DND-41 (cell line): ENCODE results near the gene CCDC178.

Experiments
- ATAC-seq: fragments of 200-7000 bp; cut with Tn5 transposase; 3 replicates; pipeline ENCODE4 v1.9.1; 2021; ENCODE audit warnings: low read depth; ENCODE audit not compliant: insufficient read depth
- DNase-seq: peaks from one replicate; pipeline ENCODE4 v3.0.0-alpha.2; 2020
- H2AFZ ChIP-seq: 2 replicates; pipeline ENCODE4 v1.6.0; 2012; ENCODE audit warnings: low read depth, low read length
- H3K27ac ChIP-seq: 2 replicates; pipeline ENCODE4 v1.5.1; 2012; ENCODE audit warnings: low read length, inconsistent platforms
- H3K27me3 ChIP-seq: fragments of 200-600 bp; sonication (generic); 2 replicates; pipeline ENCODE4 v1.6.0; 2012; ENCODE audit warnings: low read length, mild to moderate bottlenecking, inconsistent platforms; ENCODE audit not compliant: insufficient read depth, poor library complexity
- H3K36me3 ChIP-seq: 2 replicates; pipeline ENCODE4 v1.5.1; 2012; ENCODE audit warnings: low read length, inconsistent platforms; ENCODE audit not compliant: insufficient read depth
- H3K4me1 ChIP-seq: 2 replicates; pipeline ENCODE4 v1.5.1; 2012; ENCODE audit warnings: mild to moderate bottlenecking, low read length; ENCODE audit not compliant: insufficient read depth
- H3K4me2 ChIP-seq: 2 replicates; pipeline ENCODE4 v1.6.0; 2012; ENCODE audit warnings: mild to moderate bottlenecking, moderate library complexity, low read length, inconsistent platforms; ENCODE audit not compliant: insufficient read depth
- H3K4me3 ChIP-seq, 2 experiments: fragments of 200-600 bp in 1 of 2; shearing (Covaris generic) in 1 of 2; 2 replicates each; pipeline ENCODE4 v1.5.1; 2012 to 2016; ENCODE audit warnings: inconsistent platforms in 2 of 2, low read length in 2 of 2, mild to moderate bottlenecking in 2 of 2, low read depth in 1 of 2, moderate library complexity in 1 of 2
- H3K79me2 ChIP-seq: 2 replicates; pipeline ENCODE4 v1.6.0; 2012; ENCODE audit warnings: low read length, inconsistent platforms; ENCODE audit not compliant: insufficient read depth
- H3K9ac ChIP-seq: 2 replicates; pipeline ENCODE4 v1.6.0; 2012; ENCODE audit warnings: low read depth, mild to moderate bottlenecking, inconsistent platforms, low read length, moderate library complexity
- H3K9me3 ChIP-seq: 2 replicates; pipeline ENCODE4 v1.5.1; 2012; ENCODE audit warnings: low read length, moderate library complexity, mild to moderate bottlenecking, inconsistent platforms; ENCODE audit not compliant: insufficient read depth, severe bottlenecking
- H4K20me1 ChIP-seq: 2 replicates; pipeline ENCODE4 v1.6.0; 2012; ENCODE audit warnings: low read length; ENCODE audit not compliant: insufficient read depth
- CTCF ChIP-seq: IDR thresholded peaks from 2 replicates; pipeline ENCODE4 v1.5.1; 2012; ENCODE audit warnings: borderline replicate concordance, low read length, moderate library complexity, mild to moderate bottlenecking; ENCODE audit not compliant: poor library complexity, severe bottlenecking; ENCODE audit errors: extremely low read depth
- EZH2 ChIP-seq: IDR thresholded peaks from 3 replicates; pipeline ENCODE4 v1.6.1; 2012; ENCODE audit warnings: borderline replicate concordance, low read depth, mild to moderate bottlenecking, moderate library complexity, low read length, inconsistent platforms; ENCODE audit not compliant: severe bottlenecking

CCDC178 gene

GRCh38 chr18:33074125-33074524, 366.4 kb downstream of the CCDC178 start:
- no peaks in the 10 kb centered on the region for H4K20me1 ChIP-seq
- H3K4me2 ChIP-seq = no peak overlapping the region
- DNase-seq = no peak
- H3K27ac ChIP-seq = no peak overlapping the region
- H3K79me2 ChIP-seq = no peaks in the 10 kb centered on the region
- H3K36me3 ChIP-seq = no peaks in the 10 kb centered on the region
- ATAC-seq = no peak
- no peak overlapping the region for H3K9ac ChIP-seq
- H2AFZ ChIP-seq = no peak overlapping the region
- TF ChIP-seq CTCF = no peak
- no peak for TF ChIP-seq EZH2
- no peaks in the 10 kb centered on the region for H3K9me3 ChIP-seq
- no peak overlapping the region for H3K4me3 ChIP-seq
- H3K27me3 ChIP-seq = no peaks in the 10 kb centered on the region
- H3K4me1 ChIP-seq = no peaks in the 10 kb centered on the region

GRCh38 chr18:33062834-33063364, 377.6 kb downstream of the CCDC178 start:
- Histone ChIP-seq H3K27ac (no peak overlapping the region), H3K79me2 (no peaks in the 10 kb centered on the region)
- no peak for TF ChIP-seq EZH2
- TF ChIP-seq CTCF = no peak

GRCh38 chr18:33052886-33053285, 387.6 kb downstream of the CCDC178 start:
- no peak for DNase-seq
- no peak overlapping the region for H3K27ac ChIP-seq

More at GRCh38 chr18:33062834-33063364, 377.6 kb downstream of the CCDC178 start:
- DNase-seq (no peak), ATAC-seq (no peak)
- no peak overlapping the region for H3K4me3 ChIP-seq
- H3K4me1 ChIP-seq = no peaks in the 10 kb centered on the region
- peaks cover 3% of the 10 kb centered on the region for H3K9me3 ChIP-seq
- no peaks in the 10 kb centered on the region for H3K36me3 ChIP-seq
- no peaks in the 10 kb centered on the region for H3K27me3 ChIP-seq
- no peak overlapping the region for H3K4me2 ChIP-seq
- H2AFZ ChIP-seq = no peak overlapping the region
- H4K20me1 ChIP-seq = no peaks in the 10 kb centered on the region
- no peak overlapping the region for H3K9ac ChIP-seq

More at GRCh38 chr18:33052886-33053285, 387.6 kb downstream of the CCDC178 start:
- H2AFZ ChIP-seq = no peak overlapping the region
- no peak overlapping the region for H3K9ac ChIP-seq
- 0 out of 2 replicates have a peak, but pooled peaks cover 2% of the 10 kb centered on the region for H3K4me1 ChIP-seq
- TF ChIP-seq EZH2 = no peak
- TF ChIP-seq CTCF = no peak
- no peak overlapping the region for H3K4me2 ChIP-seq
- H4K20me1 ChIP-seq = no peaks in the 10 kb centered on the region
- H3K9me3 ChIP-seq = no peaks in the 10 kb centered on the region
- no peaks in the 10 kb centered on the region for H3K79me2 ChIP-seq
- no peaks in the 10 kb centered on the region for H3K36me3 ChIP-seq
- ATAC-seq = no peak
- no peak overlapping the region for H3K4me3 ChIP-seq
- H3K27me3 ChIP-seq = no peaks in the 10 kb centered on the region
